Keratinocyte (primary cell): ENCODE measurements around the gene JSRP1. TPM values are rescaled to one million over a fixed set of nuclear protein-coding genes. Genes with fewer than 3 reads are reported as not detected.

Experiments used
- DNase-seq: peaks from one replicate; pipeline ENCODE4 v3.0.0-alpha.2; 2011; ENCODE audit warnings: low read depth, missing footprints, low spot score
- FAIRE-seq: peaks from 2 replicates; lab custom pipeline; 2011; peaks lifted over from hg19 to GRCh38; lab: Jason Lieb, UNC
- H2AFZ ChIP-seq: 2 replicates; pipeline ENCODE4 v1.6.0; 2012; ENCODE audit warnings: low read length, control low read depth, inconsistent platforms; ENCODE audit not compliant: control insufficient read depth
- H3K27ac ChIP-seq: 2 replicates; pipeline ENCODE4 v1.5.1; 2011; ENCODE audit warnings: low read length; ENCODE audit not compliant: control insufficient read depth, insufficient read depth
- H3K27me3 ChIP-seq: 3 replicates; pipeline ENCODE4 v1.6.0; 2011; ENCODE audit warnings: low read length; ENCODE audit not compliant: control insufficient read depth, insufficient read depth; ENCODE audit errors: extremely low read depth
- H3K36me3 ChIP-seq, 2 experiments: 2 replicates in 1 of 2; 3 replicates in 1 of 2; pipeline ENCODE4 v1.5.1; 2011; ENCODE audit warnings: low read length in 2 of 2, mild to moderate bottlenecking in 1 of 2; ENCODE audit not compliant: control insufficient read depth in 2 of 2, insufficient read depth in 2 of 2; ENCODE audit errors: extremely low read depth in 1 of 2
- H3K4me1 ChIP-seq: 3 replicates; pipeline ENCODE4 v1.5.1; 2011; ENCODE audit warnings: low read length; ENCODE audit not compliant: control insufficient read depth, insufficient read depth; ENCODE audit errors: extremely low read depth
- H3K4me2 ChIP-seq: 3 replicates; pipeline ENCODE4 v1.6.0; 2011; ENCODE audit warnings: low read depth, low read length; ENCODE audit not compliant: control insufficient read depth, insufficient read depth; ENCODE audit errors: extremely low read depth
- H3K4me3 ChIP-seq, 3 experiments: fragments of 200-600 bp in 1 of 3; sonication (generic) in 1 of 3; 2 replicates in 2 of 3; 3 replicates in 1 of 3; pipeline ENCODE4 v1.5.1; 2011 to 2016; ENCODE audit warnings: low read length in 3 of 3, mild to moderate bottlenecking in 3 of 3, control low read depth in 2 of 3, inconsistent platforms in 1 of 3, low read depth in 1 of 3, mixed read lengths in 1 of 3, mixed run types in 1 of 3, moderate library complexity in 1 of 3; ENCODE audit not compliant: control insufficient read depth in 2 of 3, insufficient read depth in 2 of 3; ENCODE audit errors: extremely low read depth in 1 of 3
- H3K79me2 ChIP-seq: 2 replicates; pipeline ENCODE4 v1.6.0; 2012; ENCODE audit warnings: low read length; ENCODE audit not compliant: control insufficient read depth, insufficient read depth
- H3K9ac ChIP-seq: 3 replicates; pipeline ENCODE4 v1.6.0; 2011; ENCODE audit warnings: low read length; ENCODE audit not compliant: control insufficient read depth, insufficient read depth; ENCODE audit errors: extremely low read depth
- H3K9me1 ChIP-seq: 3 replicates; pipeline ENCODE4 v1.6.0; 2011; ENCODE audit warnings: low read length; ENCODE audit not compliant: control insufficient read depth, insufficient read depth; ENCODE audit errors: extremely low read depth
- H3K9me3 ChIP-seq: 2 replicates; pipeline ENCODE4 v1.5.1; 2012; ENCODE audit warnings: low read depth, low read length; ENCODE audit not compliant: control insufficient read depth
- H4K20me1 ChIP-seq: 3 replicates; pipeline ENCODE4 v1.6.0; 2011; ENCODE audit warnings: low read length; ENCODE audit not compliant: control insufficient read depth, insufficient read depth; ENCODE audit errors: extremely low read depth
- CTCF ChIP-seq, 3 experiments: IDR thresholded peaks in 1 of 3; conservative IDR thresholded peaks in 1 of 3; optimal IDR thresholded peaks in 1 of 3; 2 replicates in 2 of 3; 3 replicates in 1 of 3; pipeline versions ENCODE3 to v1.5.1; 2011; ENCODE audit warnings: low read length in 3 of 3, mild to moderate bottlenecking in 3 of 3, moderate library complexity in 2 of 3, control low read depth in 1 of 3, inconsistent platforms in 1 of 3; ENCODE audit not compliant: insufficient read depth in 2 of 3; ENCODE audit errors: extremely low read depth in 1 of 3
- EZH2 ChIP-seq: IDR thresholded peaks from one replicate; pipeline ENCODE4 v1.6.1; 2012; ENCODE audit warnings: inconsistent platforms, mild to moderate bottlenecking, low read length, moderate library complexity
- dilution Hi-C: fragments of 300-500 bp; cut with MboI; formaldehyde crosslinking; loops from one replicate; pipeline ENCODE4 v1.7.0; 2020; ENCODE audit warnings: low sequenced_read_pairs; ENCODE audit not compliant: extremely low pct_ligation_motif_present
- polyA plus RNA-seq, 5 experiments: library from polyadenylated mRNA; depleted of rRNA in 3 of 5; stranded (reverse) in 3 of 5; stranded (forward) in 1 of 5; unstranded in 1 of 5; fragments of >200 nt; gene quantifications; 1 replicate in 1 of 5; 2 replicates in 3 of 5; 3 replicates in 1 of 5; pipeline versions ENCODE4 v1.2.1 to v1.2.3, GENCODE V29; 2011 to 2012; ENCODE audit warnings: missing spikeins in 2 of 5, low read depth in 1 of 5, low replicate concordance in 1 of 5

JSRP1 gene
- polyA plus RNA-seq, 1 donor (not counting 4 experiments of a cell fraction or from before 2014, with no cell fraction given) = not detected

GRCh38 chr19:2246014-2246620, 10.1 kb downstream of the JSRP1 start:
- Histone ChIP-seq H3K27ac (no peak overlapping the region), H3K79me2 (peaks cover 34% of the 10 kb centered on the region), H3K9ac (no peak overlapping the region), H3K4me1 (peaks cover 6% of the 10 kb centered on the region), H3K4me3 (no peak overlapping the region), H2AFZ (no peak overlapping the region), H4K20me1 (peaks cover 33% of the 10 kb centered on the region), H3K36me3 (peaks cover 13 to 32% of the 10 kb centered on the region in 2 experiments), H3K27me3 (peaks cover 16% of the 10 kb centered on the region), H3K4me2 (no peak overlapping the region), H3K9me3 (no peaks in the 10 kb centered on the region), H3K9me1 (no peaks in the 10 kb centered on the region)
- DNase-seq = no peak
- dilution Hi-C loops = no loop called here
- TF ChIP-seq CTCF (optimal IDR thresholded peaks at IDR 0.05 in 1 of 3, IDR thresholded peaks at IDR 0.05 in 1 of 3, conservative IDR thresholded peaks at IDR 0.05 in 1 of 3; ENCODE audit: extremely low read depth in 1 of 3, insufficient read depth in 2 of 3, low read length in 3 of 3) (no peak), EZH2 (no peak)
- FAIRE-seq = no peak

- dilution Hi-C loops = no loop called here
- Histone ChIP-seq H3K79me2 (peaks cover 43% of the 10 kb centered on the region), H3K4me1 (peaks cover 14% of the 10 kb centered on the region), H3K9me1 (peaks cover 3% of the 10 kb centered on the region), H3K36me3 (peaks cover 19 to 32% of the 10 kb centered on the region in 2 experiments), H3K4me3 (no peak overlapping the region), H3K27me3 (peaks cover 8% of the 10 kb centered on the region), H3K4me2 (no peak overlapping the region), H4K20me1 (peaks cover 41% of the 10 kb centered on the region), H3K27ac (no peak overlapping the region), H2AFZ (no peak overlapping the region), H3K9ac (no peak overlapping the region), H3K9me3 (no peaks in the 10 kb centered on the region)
- TF ChIP-seq EZH2 = no peak
- TF ChIP-seq CTCF (optimal IDR thresholded peaks at IDR 0.05 in 1 of 3, IDR thresholded peaks at IDR 0.05 in 1 of 3, conservative IDR thresholded peaks at IDR 0.05 in 1 of 3; ENCODE audit: extremely low read depth in 1 of 3, insufficient read depth in 2 of 3, low read length in 3 of 3) = no peak
- no peak for DNase-seq
- FAIRE-seq = no peak
These were observed 10.9 kb downstream of the JSRP1 start for GRCh38 chr19:2245273-2245672.
